GM12878 (cell line): ENCODE results near the gene EIF2S3B. TPM values are rescaled to one million over a fixed set of nuclear protein-coding genes. Genes with fewer than 3 reads are reported as not detected.
A peak's percentile ranks its signal among the peaks of the same experiment; 100 is the strongest.

Experiments
- ATF7 ChIP-seq: fragments of 450-650 bp; IDR thresholded peaks from 2 replicates; pipeline ENCODE4 v1.6.1; 2016; ENCODE audit warnings: low read depth, mild to moderate bottlenecking
- BCL11A ChIP-seq: IDR thresholded peaks from 2 replicates; pipeline ENCODE4 v1.6.1; 2011; ENCODE audit warnings: low read depth, low read length
- BCL3 ChIP-seq: IDR thresholded peaks from 2 replicates; pipeline ENCODE4 v1.6.1; 2011; ENCODE audit warnings: borderline replicate concordance, low read depth, mild to moderate bottlenecking, moderate library complexity, low read length; ENCODE audit not compliant: insufficient read depth, poor library complexity, severe bottlenecking
- CBX5 ChIP-seq: sonication (generic); IDR thresholded peaks from 2 replicates; pipeline ENCODE4 v1.6.1; 2016; ENCODE audit warnings: low read depth, moderate library complexity, mild to moderate bottlenecking, inconsistent platforms
- CREB1 ChIP-seq: IDR thresholded peaks from 2 replicates; pipeline ENCODE4 v1.6.1; 2012; ENCODE audit warnings: low read depth, mild to moderate bottlenecking, inconsistent platforms
- DPF2 ChIP-seq: fragments of 450-650 bp; IDR thresholded peaks from 2 replicates; pipeline ENCODE4 v1.6.1; 2017; ENCODE audit warnings: mild to moderate bottlenecking
- FOXM1 ChIP-seq: IDR thresholded peaks from 2 replicates; pipeline ENCODE4 v1.6.1; 2012; ENCODE audit warnings: low read depth, mild to moderate bottlenecking, inconsistent platforms, low read length, moderate library complexity
- GABPA ChIP-seq: IDR thresholded peaks from 2 replicates; pipeline ENCODE4 v1.6.1; 2014; ENCODE audit warnings: antibody characterized with exemption, low read depth, mild to moderate bottlenecking, inconsistent platforms
- GATAD2B ChIP-seq: fragments of 450-650 bp; conservative IDR thresholded peaks from 2 replicates; pipeline ENCODE4 v1.6.1; 2017; ENCODE audit warnings: low read depth, mild to moderate bottlenecking, moderate library complexity
- IKZF1 ChIP-seq: fragments of 450-650 bp; conservative IDR thresholded peaks from 2 replicates; pipeline ENCODE4 v1.6.1; 2017; ENCODE audit warnings: antibody characterized with exemption, mild to moderate bottlenecking
- IKZF2 ChIP-seq, 2 experiments: fragments of 450-650 bp; IDR thresholded peaks; 2 replicates each; pipeline ENCODE4 v1.6.1; 2017; ENCODE audit warnings: mild to moderate bottlenecking in 2 of 2, moderate library complexity in 2 of 2
- KDM1A ChIP-seq: fragments of 200-600 bp; sonication (generic); IDR thresholded peaks from 2 replicates; pipeline ENCODE4 v1.6.1; 2016; ENCODE audit warnings: borderline replicate concordance
- MEF2A ChIP-seq: IDR thresholded peaks from 2 replicates; pipeline ENCODE4 v1.6.1; 2011; ENCODE audit warnings: low read depth, mild to moderate bottlenecking, low read length, moderate library complexity; ENCODE audit not compliant: insufficient read depth
- MEF2B ChIP-seq: fragments of 450-650 bp; IDR thresholded peaks from 2 replicates; pipeline ENCODE4 v1.6.1; 2018; ENCODE audit warnings: mild to moderate bottlenecking, moderate library complexity; ENCODE audit not compliant: partially characterized antibody, poor library complexity, severe bottlenecking
- MTA2 ChIP-seq: fragments of 450-650 bp; IDR thresholded peaks from 2 replicates; pipeline ENCODE4 v1.6.1; 2016; ENCODE audit warnings: low read depth, mild to moderate bottlenecking, moderate library complexity
- MTA3 ChIP-seq: IDR thresholded peaks from 2 replicates; pipeline ENCODE4 v1.6.1; 2012; ENCODE audit warnings: low read length, inconsistent platforms, borderline replicate concordance
- NFIC ChIP-seq: IDR thresholded peaks from 2 replicates; pipeline ENCODE4 v1.6.1; 2012; ENCODE audit warnings: low read depth, mild to moderate bottlenecking, inconsistent platforms, low read length, moderate library complexity
- PBX3 ChIP-seq: IDR thresholded peaks from 2 replicates; pipeline ENCODE4 v1.6.1; 2011; ENCODE audit warnings: mild to moderate bottlenecking, low read depth, low read length, moderate library complexity; ENCODE audit not compliant: insufficient replicate concordance
- RFX5 ChIP-seq: IDR thresholded peaks from 2 replicates; pipeline ENCODE4 v1.6.1; 2011; ENCODE audit warnings: low read depth, low read length, improper control_type of control experiment
- RUNX3 ChIP-seq: IDR thresholded peaks from 2 replicates; pipeline ENCODE4 v1.6.1; 2012; ENCODE audit warnings: low read length, inconsistent platforms
- SPI1 ChIP-seq: IDR thresholded peaks from 2 replicates; pipeline ENCODE4 v1.6.1; 2011; ENCODE audit warnings: low read depth, mild to moderate bottlenecking, low read length, moderate library complexity, borderline replicate concordance; ENCODE audit not compliant: insufficient read depth
- TCF12 ChIP-seq: IDR thresholded peaks from 2 replicates; pipeline ENCODE4 v1.6.1; 2011; ENCODE audit warnings: low read depth, mild to moderate bottlenecking, low read length
- ZBED1 ChIP-seq: IDR thresholded peaks from 2 replicates; pipeline ENCODE4 v1.6.1; 2016; ENCODE audit warnings: borderline replicate concordance
- ZNF217 ChIP-seq: fragments of 450-650 bp; IDR thresholded peaks from 2 replicates; pipeline ENCODE4 v1.6.1; 2017; ENCODE audit warnings: antibody characterized with exemption, mild to moderate bottlenecking
- ZNF622 ChIP-seq: fragments of 450-650 bp; IDR thresholded peaks from 2 replicates; pipeline ENCODE4 v1.6.1; 2017; ENCODE audit warnings: mild to moderate bottlenecking, inconsistent platforms
- polyA plus RNA-seq, 11 experiments: library from polyadenylated mRNA; depleted of rRNA in 4 of 11; unstranded in 6 of 11; stranded (reverse) in 5 of 11; fragments of >200 nt; fragmentation: Nextera tagmentation in 4 of 11; fragmentation: Illumina TruSeq in 1 of 11; extraction: Ambion mirVana in 4 of 11; extraction: Trizol in 1 of 11; gene quantifications; 1 replicate in 1 of 11; 2 replicates in 10 of 11; pipeline versions ENCODE4 v1.2.1 to v1.2.3, GENCODE V29; 2011 to 2016; ENCODE audit warnings: inconsistent platforms in 2 of 11, missing spikeins in 2 of 11, low read depth in 1 of 11
- total RNA-seq, 4 experiments: library from RNA; depleted of rRNA in 3 of 4; stranded (reverse); fragments of >200 nt in 3 of 4; fragmentation: Illumina TruSeq in 1 of 4; extraction: Trizol in 1 of 4; gene quantifications; 2 replicates each; pipeline versions ENCODE4 v1.2.1 to v1.2.3, GENCODE V29; 2013 to 2021
- TF ChIP-seq, protein P1 (sequence below): fragments of 450-650 bp; IDR thresholded peaks from 2 replicates; pipeline ENCODE4 v1.6.1; 2017; ENCODE audit warnings: low read depth, mild to moderate bottlenecking, moderate library complexity
- TF ChIP-seq, protein P2 (sequence below): fragments of 450-650 bp; IDR thresholded peaks from 2 replicates; pipeline ENCODE4 v1.6.1; 2017; ENCODE audit warnings: mild to moderate bottlenecking, low read depth, inconsistent platforms; ENCODE audit not compliant: poor library complexity, severe bottlenecking

EIF2S3B gene
- total and polyA plus RNA-seq, 10 of the 15 experiments (the other 5 are each of a cell fraction or from before 2014, with no cell fraction given): 0.18 to 2.2 (median 1.4) TPM; not detected in 1

- peak; percentile 87 for TF ChIP-seq MEF2A
- TF ChIP-seq CREB1: peak; percentile 15; the same call in 1 of the 2 replicates
- 0 out of 2 replicates have a peak, but pooled peaks have one; percentile 30 for TF ChIP-seq TCF12
- TF ChIP-seq ZNF622: no peak
- TF ChIP-seq IKZF1: peak; percentile 48
- TF ChIP-seq ZBED1: peak; percentile 93
- TF ChIP-seq NFIC: peak; percentile 95
- TF ChIP-seq CBX5: peak; percentile 86; the same call in 1 of the 2 replicates
- peak; percentile 64 for TF ChIP-seq PBX3
- TF ChIP-seq KDM1A: no peak
- peak; percentile 82 for TF ChIP-seq ATF7
- TF ChIP-seq ZNF217: 0 out of 2 replicates have a peak, but pooled peaks have one; percentile 76
- peak; percentile 83 for TF ChIP-seq MTA3
- TF ChIP-seq RUNX3: peak; percentile 95
- peak; percentile 50; the same call in 1 of the 2 replicates for TF ChIP-seq GATAD2B
- peak; percentile 91; the same call in 1 of the 2 replicates for TF ChIP-seq FOXM1
- TF ChIP-seq GABPA: peak; percentile 69
- TF ChIP-seq, protein P1, sequence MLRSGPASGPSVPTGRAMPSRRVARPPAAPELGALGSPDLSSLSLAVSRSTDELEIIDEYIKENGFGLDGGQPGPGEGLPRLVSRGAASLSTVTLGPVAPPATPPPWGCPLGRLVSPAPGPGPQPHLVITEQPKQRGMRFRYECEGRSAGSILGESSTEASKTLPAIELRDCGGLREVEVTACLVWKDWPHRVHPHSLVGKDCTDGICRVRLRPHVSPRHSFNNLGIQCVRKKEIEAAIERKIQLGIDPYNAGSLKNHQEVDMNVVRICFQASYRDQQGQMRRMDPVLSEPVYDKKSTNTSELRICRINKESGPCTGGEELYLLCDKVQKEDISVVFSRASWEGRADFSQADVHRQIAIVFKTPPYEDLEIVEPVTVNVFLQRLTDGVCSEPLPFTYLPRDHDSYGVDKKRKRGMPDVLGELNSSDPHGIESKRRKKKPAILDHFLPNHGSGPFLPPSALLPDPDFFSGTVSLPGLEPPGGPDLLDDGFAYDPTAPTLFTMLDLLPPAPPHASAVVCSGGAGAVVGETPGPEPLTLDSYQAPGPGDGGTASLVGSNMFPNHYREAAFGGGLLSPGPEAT: peak; percentile 10; the same call in 1 of the 2 replicates
- TF ChIP-seq BCL3: peak; percentile 96
- peak; percentile 69; the same call in 1 of the 2 replicates for TF ChIP-seq DPF2
- TF ChIP-seq MTA2: peak; percentile 82
- TF ChIP-seq SPI1: peak; percentile 82
- peak; percentile 81 for TF ChIP-seq MEF2B
- no peak for TF ChIP-seq RFX5
- TF ChIP-seq IKZF2 (IDR thresholded peaks at IDR 0.05): peak; percentile 86 to 89
- TF ChIP-seq, protein P2, sequence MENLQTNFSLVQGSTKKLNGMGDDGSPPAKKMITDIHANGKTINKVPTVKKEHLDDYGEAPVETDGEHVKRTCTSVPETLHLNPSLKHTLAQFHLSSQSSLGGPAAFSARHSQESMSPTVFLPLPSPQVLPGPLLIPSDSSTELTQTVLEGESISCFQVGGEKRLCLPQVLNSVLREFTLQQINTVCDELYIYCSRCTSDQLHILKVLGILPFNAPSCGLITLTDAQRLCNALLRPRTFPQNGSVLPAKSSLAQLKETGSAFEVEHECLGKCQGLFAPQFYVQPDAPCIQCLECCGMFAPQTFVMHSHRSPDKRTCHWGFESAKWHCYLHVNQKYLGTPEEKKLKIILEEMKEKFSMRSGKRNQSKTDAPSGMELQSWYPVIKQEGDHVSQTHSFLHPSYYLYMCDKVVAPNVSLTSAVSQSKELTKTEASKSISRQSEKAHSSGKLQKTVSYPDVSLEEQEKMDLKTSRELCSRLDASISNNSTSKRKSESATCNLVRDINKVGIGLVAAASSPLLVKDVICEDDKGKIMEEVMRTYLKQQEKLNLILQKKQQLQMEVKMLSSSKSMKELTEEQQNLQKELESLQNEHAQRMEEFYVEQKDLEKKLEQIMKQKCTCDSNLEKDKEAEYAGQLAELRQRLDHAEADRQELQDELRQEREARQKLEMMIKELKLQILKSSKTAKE: peak; percentile 32
- TF ChIP-seq BCL11A: peak; percentile 70; the same call in 1 of the 2 replicates
Measured at GRCh38 chr12:10540776-10541205, 35.1 kb downstream of the EIF2S3B start (continued).
